ENCODE data around the gene SETD1A. TPM values are rescaled to one million over a fixed set of nuclear protein-coding genes. Genes with fewer than 3 reads are reported as not detected.

The SETD1A gene
- total RNA-seq, 6 experiments from 2014 or later = 3.7 to 7.4 (median 6.9) TPM

DNA sequence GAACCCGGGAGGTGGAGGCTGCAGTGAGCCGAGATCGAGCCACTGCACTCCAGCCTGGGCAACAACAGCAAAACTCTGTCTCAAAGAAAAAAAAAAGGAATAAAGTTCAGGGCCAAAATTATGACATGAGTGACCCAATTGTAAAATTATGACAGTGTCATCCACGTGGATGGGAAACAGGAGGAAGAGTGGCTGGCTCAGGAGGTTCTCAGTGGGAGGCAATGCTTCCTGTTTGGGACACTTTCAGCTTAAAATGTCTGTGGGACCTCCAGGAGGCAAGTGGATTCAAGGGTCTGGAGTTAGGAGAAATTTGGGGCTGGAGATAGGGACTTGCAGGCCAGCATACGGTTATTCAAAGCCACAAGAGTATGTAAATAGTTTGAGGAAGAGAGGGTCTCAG is 67.8 kb downstream of the SETD1A start:
- DNase-seq (no peak), ATAC-seq (peak in 3 of 4 donors; percentile 29 to 61 (median 48))
- TF ChIP-seq, protein P1, sequence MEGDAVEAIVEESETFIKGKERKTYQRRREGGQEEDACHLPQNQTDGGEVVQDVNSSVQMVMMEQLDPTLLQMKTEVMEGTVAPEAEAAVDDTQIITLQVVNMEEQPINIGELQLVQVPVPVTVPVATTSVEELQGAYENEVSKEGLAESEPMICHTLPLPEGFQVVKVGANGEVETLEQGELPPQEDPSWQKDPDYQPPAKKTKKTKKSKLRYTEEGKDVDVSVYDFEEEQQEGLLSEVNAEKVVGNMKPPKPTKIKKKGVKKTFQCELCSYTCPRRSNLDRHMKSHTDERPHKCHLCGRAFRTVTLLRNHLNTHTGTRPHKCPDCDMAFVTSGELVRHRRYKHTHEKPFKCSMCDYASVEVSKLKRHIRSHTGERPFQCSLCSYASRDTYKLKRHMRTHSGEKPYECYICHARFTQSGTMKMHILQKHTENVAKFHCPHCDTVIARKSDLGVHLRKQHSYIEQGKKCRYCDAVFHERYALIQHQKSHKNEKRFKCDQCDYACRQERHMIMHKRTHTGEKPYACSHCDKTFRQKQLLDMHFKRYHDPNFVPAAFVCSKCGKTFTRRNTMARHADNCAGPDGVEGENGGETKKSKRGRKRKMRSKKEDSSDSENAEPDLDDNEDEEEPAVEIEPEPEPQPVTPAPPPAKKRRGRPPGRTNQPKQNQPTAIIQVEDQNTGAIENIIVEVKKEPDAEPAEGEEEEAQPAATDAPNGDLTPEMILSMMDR (IDR thresholded peaks at IDR 0.05) = no peak
- TF ChIP-seq POLR2A (IDR thresholded peaks at IDR 0.05) = no peak
- no peaks in the 10 kb centered on the region for H3K36me3 ChIP-seq
- H3K9me3 ChIP-seq = no peaks in the 10 kb centered on the region
- no peak overlapping the region for H3K4me3 ChIP-seq
- no peaks in the 10 kb centered on the region for H3K4me1 ChIP-seq
- intact Hi-C loops (cut with DNase I) = no loop called here
- H3K27me3 ChIP-seq = no peaks in the 10 kb centered on the region
- WGBS (ENCODE audit: insufficient coverage, low coverage, low lambda C conversion rate, missing lambda C conversion rate) = 59% methylated on average over 4 of the region's 5 CpGs
- H3K27ac ChIP-seq = no peak overlapping the region

DNA sequence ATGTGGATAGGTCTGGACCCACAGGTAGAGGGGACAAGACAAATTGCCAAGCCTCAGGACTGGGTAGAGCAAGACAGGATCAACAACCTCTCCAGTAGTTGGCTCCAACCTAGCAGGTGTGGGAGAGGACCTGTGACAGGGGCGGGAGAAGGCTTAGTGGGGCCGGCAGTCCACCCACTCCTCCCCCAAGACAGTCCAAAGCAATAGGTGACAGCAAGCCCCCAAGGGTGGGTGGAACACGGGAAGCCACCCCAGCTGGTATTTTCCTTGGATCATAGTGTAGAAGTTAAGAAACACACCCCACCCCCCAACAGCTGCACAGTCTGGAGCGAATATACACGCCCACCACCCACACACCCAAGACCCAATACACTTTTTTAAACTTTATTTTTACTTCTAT is 71.7 kb downstream of the SETD1A start:
- peaks cover 0 to 4% (median under 1%) of the 10 kb centered on the region in 4 donors for H3K4me1 ChIP-seq
- no peak for TF ChIP-seq POLR2A (IDR thresholded peaks at IDR 0.05)
- TF ChIP-seq, protein P1 (IDR thresholded peaks at IDR 0.05) = no peak
- H3K9me3 ChIP-seq = no peaks in the 10 kb centered on the region
- ATAC-seq (no peak), DNase-seq (no peak)
- intact Hi-C loops (cut with DNase I) = no loop called here
- no CpG with 5 or more reads among the region's 5 CpGs for WGBS (ENCODE audit: insufficient coverage, low coverage, low lambda C conversion rate, missing lambda C conversion rate)
- H3K36me3 ChIP-seq = no peaks in the 10 kb centered on the region
- H3K4me3 ChIP-seq = no peak overlapping the region
- H3K27ac ChIP-seq = no peak overlapping the region
- H3K27me3 ChIP-seq = no peaks in the 10 kb centered on the region

DNA sequence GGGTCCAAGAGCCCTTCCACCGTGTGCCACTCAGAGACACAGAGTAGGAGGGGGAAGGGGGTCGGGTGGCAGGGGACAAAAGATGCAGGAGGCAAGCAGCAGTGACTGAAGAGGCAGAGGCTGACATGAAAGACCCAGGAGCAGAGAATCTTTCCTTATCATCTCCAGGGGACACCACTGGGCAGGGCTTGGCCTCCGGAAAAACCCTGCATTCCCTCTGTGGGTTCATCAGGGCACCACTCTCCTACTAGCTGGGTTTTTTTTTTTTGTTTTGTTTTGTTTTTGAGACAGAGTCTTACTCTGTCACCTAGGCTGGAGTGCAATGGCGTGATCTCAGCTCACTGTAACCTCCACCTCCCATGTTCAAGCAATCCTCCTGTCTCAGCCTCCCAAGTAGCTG is 73.7 kb downstream of the SETD1A start:
- TF ChIP-seq, protein P1 (IDR thresholded peaks at IDR 0.05) = no peak
- no peak for TF ChIP-seq POLR2A (IDR thresholded peaks at IDR 0.05)
- DNase-seq (no peak), ATAC-seq (no peak)
- Histone ChIP-seq H3K27ac (no peak overlapping the region), H3K4me3 (no peak overlapping the region), H3K36me3 (peaks cover 3 to 13% (median 4%) of the 10 kb centered on the region in 4 donors), H3K9me3 (no peaks in the 10 kb centered on the region), H3K27me3 (no peaks in the 10 kb centered on the region), H3K4me1 (peaks cover 0 to 11% (median 5%) of the 10 kb centered on the region in 4 donors)
- intact Hi-C loops (cut with DNase I) = no loop called here
- WGBS (ENCODE audit: insufficient coverage, low coverage, low lambda C conversion rate, missing lambda C conversion rate) = 92% methylated on average over 2 of the region's 4 CpGs

DNA sequence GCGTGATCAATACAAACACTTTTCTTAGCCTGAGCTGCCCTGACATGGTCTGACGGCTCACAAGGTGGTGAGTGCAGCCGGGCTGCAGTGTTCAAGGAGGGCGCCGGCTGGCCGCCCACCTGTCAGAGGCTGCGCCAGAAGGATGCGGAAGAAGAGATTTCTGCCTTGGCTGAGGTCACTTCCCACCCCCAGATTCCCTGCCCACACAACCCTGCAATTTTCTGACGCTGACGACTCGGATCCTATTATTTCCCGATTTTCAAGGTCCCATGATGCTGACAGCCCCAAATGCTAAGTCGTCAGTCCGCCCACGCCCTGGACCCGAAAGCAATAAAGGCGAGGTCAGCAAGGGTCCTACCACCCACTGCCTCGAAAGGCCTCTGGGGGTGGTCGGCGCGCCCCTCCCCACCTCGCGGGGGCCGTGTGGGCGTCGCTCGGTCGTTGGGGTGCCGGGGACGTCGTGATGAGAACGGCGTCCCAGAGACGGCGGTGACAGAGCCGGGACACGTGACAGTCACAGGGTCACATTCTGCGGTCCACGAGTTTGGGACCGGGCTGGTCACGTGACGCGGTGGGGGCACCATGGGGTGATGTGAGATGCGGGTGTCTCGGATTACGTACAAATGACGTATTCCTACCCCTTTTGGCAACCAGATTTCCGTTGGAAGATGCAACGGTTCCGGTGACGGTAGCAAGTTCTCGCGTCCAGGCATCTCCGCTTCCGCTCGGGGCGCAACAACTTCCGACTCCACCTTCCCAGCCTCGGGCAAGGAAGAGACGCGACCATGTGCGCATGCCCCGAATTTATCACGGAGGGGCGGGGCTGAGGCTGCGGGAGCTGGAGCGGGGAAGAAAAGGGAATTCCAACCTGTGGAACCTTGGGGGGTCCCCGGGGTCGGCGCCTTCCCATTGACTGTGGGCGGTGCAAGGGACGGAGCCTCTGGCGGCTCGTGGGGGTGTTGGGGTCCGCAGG is 75.5 kb downstream of the SETD1A start, which contains the start of gene STX4:
STX4 (plus strand) TSS at position 823 of the 973 bp plus-strand sequence. CDS start 248 bp downstream, outside the sequence.
- 2% methylated on average over 28 of the region's 75 CpGs for WGBS (ENCODE audit: insufficient coverage, low coverage, low lambda C conversion rate, missing lambda C conversion rate)

More for the DNA sequence above, 75.5 kb downstream of the SETD1A start, which contains the start of gene STX4:
- H3K4me3 ChIP-seq = peak within 1 kb of the TSS; percentile 73 to 95 (median 81)
- H3K9me3 ChIP-seq = no peaks in the 10 kb centered on the region
- DNase-seq (peak; percentile 98 to 99 (median 99)), ATAC-seq (peak; percentile 91 to 92 (median 92))
- H3K4me1 ChIP-seq = peaks cover 0 to 11% (median 5%) of the 10 kb centered on the region in 4 donors
- H3K27me3 ChIP-seq = no peaks in the 10 kb centered on the region
- peaks cover 3 to 20% (median 4%) of the 10 kb centered on the region in 4 donors for H3K36me3 ChIP-seq
- intact Hi-C loops (cut with DNase I) = no loop called here
- TF ChIP-seq, protein P1 (IDR thresholded peaks at IDR 0.05) = peak in 1 of 4 donors; percentile 19
- peak; percentile 33 for TF ChIP-seq POLR2A (IDR thresholded peaks at IDR 0.05)
- H3K27ac ChIP-seq = peak within 1 kb of the TSS; percentile 87 to 98 (median 97)

Measured in right lobe of liver (tissue), 6 donors.